Duodenal mucosa (tissue), 2 donors: Measurements from ENCODE around the gene ABCA1.

Source experiments
- H3K27ac ChIP-seq: one replicate; pipeline ENCODE4 v1.7.0; 2013; ENCODE audit warnings: low read depth, low read length
- H3K27me3 ChIP-seq, 2 donors: one replicate each; pipeline ENCODE4 v1.7.0; 2013; ENCODE audit warnings: low read length in 2 of 2, control low read depth in 1 of 2; ENCODE audit not compliant: insufficient read depth in 2 of 2, control insufficient read depth in 1 of 2
- H3K36me3 ChIP-seq, 2 donors: one replicate each; pipeline ENCODE4 v1.7.0; 2013; ENCODE audit warnings: low read length in 2 of 2, control low read depth in 1 of 2; ENCODE audit not compliant: insufficient read depth in 2 of 2, control insufficient read depth in 1 of 2
- H3K4me1 ChIP-seq, 2 donors: one replicate each; pipeline ENCODE4 v1.7.0; 2013; ENCODE audit warnings: low read length in 2 of 2, control low read depth in 1 of 2; ENCODE audit not compliant: insufficient read depth in 2 of 2, control insufficient read depth in 1 of 2
- H3K4me3 ChIP-seq, 2 donors: one replicate each; pipeline ENCODE4 v1.7.0; 2013; ENCODE audit warnings: low read length in 2 of 2, low read depth in 1 of 2
- H3K9ac ChIP-seq, 2 donors: one replicate each; pipeline ENCODE4 v1.7.0; 2013; ENCODE audit warnings: low read length in 2 of 2, low read depth in 1 of 2
- H3K9me3 ChIP-seq, 2 donors: one replicate each; pipeline ENCODE4 v1.7.0; 2013; ENCODE audit warnings: low read length in 2 of 2, control low read depth in 1 of 2; ENCODE audit not compliant: control insufficient read depth in 1 of 2

The ABCA1 gene

GRCh38 chr9:104851546-104851920 is 76.4 kb downstream of the ABCA1 start:
- H3K36me3 ChIP-seq, result peaks cover 0 to 8% of the 10 kb centered on the region in 2 donors
- no peaks in the 10 kb centered on the region for H3K27me3 ChIP-seq
- no peak overlapping the region for H3K9ac ChIP-seq
- H3K27ac ChIP-seq, result no peak overlapping the region
- H3K4me1 ChIP-seq, result peaks cover 0 to 5% of the 10 kb centered on the region in 2 donors
- no peaks in the 10 kb centered on the region for H3K9me3 ChIP-seq
- H3K4me3 ChIP-seq, result no peak overlapping the region

- no peak overlapping the region for H3K4me3 ChIP-seq
- H3K4me1 ChIP-seq, result no peaks in the 10 kb centered on the region
- H3K9me3 ChIP-seq, result no peaks in the 10 kb centered on the region
- no peak overlapping the region for H3K9ac ChIP-seq
- H3K27me3 ChIP-seq, result no peaks in the 10 kb centered on the region
- peaks cover 0 to 2% of the 10 kb centered on the region in 2 donors for H3K36me3 ChIP-seq
- no peak overlapping the region for H3K27ac ChIP-seq
These were observed 77.0 kb downstream of the ABCA1 start for GRCh38 chr9:104850786-104851545.

GRCh38 chr9:104849023-104849422 is 78.9 kb downstream of the ABCA1 start:
- Histone ChIP-seq H3K36me3 (no peaks in the 10 kb centered on the region), H3K27me3 (no peaks in the 10 kb centered on the region), H3K4me3 (no peak overlapping the region), H3K9me3 (no peaks in the 10 kb centered on the region), H3K4me1 (no peaks in the 10 kb centered on the region), H3K9ac (no peak overlapping the region), H3K27ac (no peak overlapping the region)

GRCh38 chr9:104844710-104845109 is 83.2 kb downstream of the ABCA1 start:
- H3K9ac ChIP-seq, result no peak overlapping the region
- no peaks in the 10 kb centered on the region for H3K4me1 ChIP-seq
- H3K36me3 ChIP-seq, result peaks cover 4 to 17% of the 10 kb centered on the region in 2 donors
- no peaks in the 10 kb centered on the region for H3K9me3 ChIP-seq
- no peaks in the 10 kb centered on the region for H3K27me3 ChIP-seq
- no peak overlapping the region for H3K27ac ChIP-seq
- no peak overlapping the region for H3K4me3 ChIP-seq

- Histone ChIP-seq H3K36me3 (peaks cover 4 to 22% of the 10 kb centered on the region in 2 donors), H3K27ac (no peak overlapping the region)
These were observed 84.2 kb downstream of the ABCA1 start for GRCh38 chr9:104843644-104844240.

GRCh38 chr9:104842698-104843097 is 85.3 kb downstream of the ABCA1 start:
- H3K36me3 ChIP-seq, result peaks cover 4 to 24% of the 10 kb centered on the region in 2 donors
- no peaks in the 10 kb centered on the region for H3K4me1 ChIP-seq
- H3K4me3 ChIP-seq, result no peak overlapping the region
- no peak overlapping the region for H3K9ac ChIP-seq
- H3K27ac ChIP-seq, result no peak overlapping the region
- H3K9me3 ChIP-seq, result no peaks in the 10 kb centered on the region
- H3K27me3 ChIP-seq, result no peaks in the 10 kb centered on the region

More at GRCh38 chr9:104843644-104844240, 84.2 kb downstream of the ABCA1 start:
- Histone ChIP-seq H3K4me3 (no peak overlapping the region), H3K27me3 (no peaks in the 10 kb centered on the region), H3K9me3 (no peaks in the 10 kb centered on the region), H3K4me1 (no peaks in the 10 kb centered on the region), H3K9ac (no peak overlapping the region)

GRCh38 chr9:104841601-104842141 is 86.3 kb downstream of the ABCA1 start:
- H3K36me3 ChIP-seq, result peaks cover 7 to 33% of the 10 kb centered on the region in 2 donors
- peaks cover 0 to 5% of the 10 kb centered on the region in 2 donors for H3K4me1 ChIP-seq
- no peaks in the 10 kb centered on the region for H3K27me3 ChIP-seq
- no peak overlapping the region for H3K9ac ChIP-seq
- no peak overlapping the region for H3K4me3 ChIP-seq
- no peaks in the 10 kb centered on the region for H3K9me3 ChIP-seq
- no peak overlapping the region for H3K27ac ChIP-seq

GRCh38 chr9:104838958-104839357 is 89.0 kb downstream of the ABCA1 start:
- no peak overlapping the region for H3K27ac ChIP-seq
- no peaks in the 10 kb centered on the region for H3K9me3 ChIP-seq
- no peak overlapping the region for H3K4me3 ChIP-seq
- no peak overlapping the region for H3K9ac ChIP-seq
- H3K36me3 ChIP-seq, result peaks cover 13 to 42% of the 10 kb centered on the region in 2 donors
- peaks cover 0 to 7% of the 10 kb centered on the region in 2 donors for H3K4me1 ChIP-seq
- no peaks in the 10 kb centered on the region for H3K27me3 ChIP-seq

- Histone ChIP-seq H3K4me1 (peaks cover 0 to 7% of the 10 kb centered on the region in 2 donors), H3K9ac (no peak overlapping the region), H3K9me3 (no peaks in the 10 kb centered on the region), H3K4me3 (no peak overlapping the region), H3K27me3 (no peaks in the 10 kb centered on the region), H3K27ac (no peak overlapping the region), H3K36me3 (peaks cover 15 to 40% of the 10 kb centered on the region in 2 donors)
These were observed 91.2 kb downstream of the ABCA1 start for GRCh38 chr9:104836767-104837166.

- Histone ChIP-seq H3K27ac (no peak overlapping the region), H3K9ac (no peak overlapping the region), H3K36me3 (peaks cover 15 to 45% of the 10 kb centered on the region in 2 donors)
These were observed 91.7 kb downstream of the ABCA1 start for GRCh38 chr9:104836235-104836634.

More at GRCh38 chr9:104836235-104836634, 91.7 kb downstream of the ABCA1 start:
- no peak overlapping the region for H3K4me3 ChIP-seq
- peaks cover 0 to 7% of the 10 kb centered on the region in 2 donors for H3K4me1 ChIP-seq
- H3K9me3 ChIP-seq, result no peaks in the 10 kb centered on the region
- no peaks in the 10 kb centered on the region for H3K27me3 ChIP-seq
